ENCODE results near the gene PTPRE.

Gene PTPRE

DNA sequence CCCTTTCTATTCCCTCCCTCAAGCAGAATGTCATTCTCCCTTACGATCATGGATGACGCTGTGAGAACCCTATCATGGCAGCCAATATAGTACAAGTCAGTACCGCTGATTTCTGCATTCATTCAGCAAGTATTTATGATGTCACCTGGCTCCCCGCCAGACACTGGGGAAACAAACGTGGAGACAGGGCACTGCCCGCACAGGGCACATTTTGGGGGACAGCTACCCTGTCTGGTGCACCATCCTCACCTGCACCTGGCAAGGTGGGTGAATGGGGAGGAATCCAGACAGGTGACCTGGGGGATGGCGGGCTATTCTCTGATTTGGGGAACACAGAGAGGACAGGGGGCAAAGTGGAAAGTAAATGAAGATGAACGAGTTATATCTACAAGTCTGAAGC, 190.9 kb downstream of the PTPRE start:
- H3K4me1 ChIP-seq (ENCODE audit: control insufficient read depth, insufficient read depth, low read length): no peaks in the 10 kb centered on the region
- H3K27ac ChIP-seq (ENCODE audit: low read length): no peak overlapping the region
- no peaks in the 10 kb centered on the region for H3K9me3 ChIP-seq (ENCODE audit: control insufficient read depth, insufficient read depth, low read length)
- H3K27me3 ChIP-seq (ENCODE audit: control insufficient read depth, insufficient read depth, low read length): no peaks in the 10 kb centered on the region
- WGBS (ENCODE audit: insufficient coverage, insufficient read length): no CpG with 5 or more reads among the region's 8 CpGs
- H3K36me3 ChIP-seq (ENCODE audit: control insufficient read depth, insufficient read depth, low read length): peaks cover 26% of the 10 kb centered on the region
- no peak for DNase-seq (ENCODE audit: low read depth, low spot score)
- H3K4me3 ChIP-seq (ENCODE audit: low read length): no peak overlapping the region

- Histone ChIP-seq H3K4me3 (ENCODE audit: low read length) (no peak overlapping the region), H3K4me1 (ENCODE audit: control insufficient read depth, insufficient read depth, low read length) (no peaks in the 10 kb centered on the region), H3K9me3 (ENCODE audit: control insufficient read depth, insufficient read depth, low read length) (no peaks in the 10 kb centered on the region), H3K27ac (ENCODE audit: low read length) (no peak overlapping the region), H3K27me3 (ENCODE audit: control insufficient read depth, insufficient read depth, low read length) (no peaks in the 10 kb centered on the region), H3K36me3 (ENCODE audit: control insufficient read depth, insufficient read depth, low read length) (peaks cover 30% of the 10 kb centered on the region)
- no peak for DNase-seq (ENCODE audit: low read depth, low spot score)
- WGBS (ENCODE audit: insufficient coverage, insufficient read length): no CpG with 5 or more reads among the region's 10 CpGs
Observed at GRCh38 chr10:128098631-128099030, 191.7 kb downstream of the PTPRE start.

DNA sequence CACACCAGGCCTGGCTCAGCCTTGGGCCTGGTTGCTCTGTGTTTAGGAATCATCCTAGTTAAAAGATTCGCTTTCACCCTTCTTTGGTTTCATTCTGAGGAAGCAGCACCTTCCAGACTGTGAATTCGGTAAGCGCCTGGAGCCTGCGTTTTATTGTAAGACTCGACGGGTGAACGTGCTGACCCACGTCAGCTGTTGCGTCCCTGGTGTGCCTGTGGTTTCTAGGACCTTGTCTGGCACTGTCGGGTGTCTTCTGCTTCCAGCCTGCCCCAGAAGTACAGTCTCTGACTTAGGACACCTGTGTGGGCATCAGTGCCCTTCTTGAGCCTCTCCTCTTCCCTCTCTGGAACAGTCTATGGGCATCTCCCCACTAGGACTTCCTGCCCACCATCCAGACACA, 193.0 kb downstream of the PTPRE start:
- WGBS (ENCODE audit: insufficient coverage, insufficient read length): no CpG with 5 or more reads among the region's 10 CpGs
- no peaks in the 10 kb centered on the region for H3K27me3 ChIP-seq (ENCODE audit: control insufficient read depth, insufficient read depth, low read length)
- no peaks in the 10 kb centered on the region for H3K4me1 ChIP-seq (ENCODE audit: control insufficient read depth, insufficient read depth, low read length)
- H3K9me3 ChIP-seq (ENCODE audit: control insufficient read depth, insufficient read depth, low read length): no peaks in the 10 kb centered on the region
- H3K27ac ChIP-seq (ENCODE audit: low read length): no peak overlapping the region
- no peak overlapping the region for H3K4me3 ChIP-seq (ENCODE audit: low read length)
- peaks cover 41% of the 10 kb centered on the region for H3K36me3 ChIP-seq (ENCODE audit: control insufficient read depth, insufficient read depth, low read length)
- DNase-seq (ENCODE audit: low read depth, low spot score): no peak

- H3K4me3 ChIP-seq (ENCODE audit: low read length): no peak overlapping the region
- WGBS (ENCODE audit: insufficient coverage, insufficient read length): no CpG with 5 or more reads among the region's 1 CpG
- DNase-seq (ENCODE audit: low read depth, low spot score): no peak
- no peak overlapping the region for H3K27ac ChIP-seq (ENCODE audit: low read length)
- H3K27me3 ChIP-seq (ENCODE audit: control insufficient read depth, insufficient read depth, low read length): no peaks in the 10 kb centered on the region
- H3K36me3 ChIP-seq (ENCODE audit: control insufficient read depth, insufficient read depth, low read length): peaks cover 59% of the 10 kb centered on the region
- no peaks in the 10 kb centered on the region for H3K9me3 ChIP-seq (ENCODE audit: control insufficient read depth, insufficient read depth, low read length)
- no peaks in the 10 kb centered on the region for H3K4me1 ChIP-seq (ENCODE audit: control insufficient read depth, insufficient read depth, low read length)
Observed at GRCh38 chr10:128101901-128102300, 195.0 kb downstream of the PTPRE start.

GRCh38 chr10:128102480-128103228, 195.8 kb downstream of the PTPRE start:
- Histone ChIP-seq H3K4me1 (ENCODE audit: control insufficient read depth, insufficient read depth, low read length) (no peaks in the 10 kb centered on the region), H3K36me3 (ENCODE audit: control insufficient read depth, insufficient read depth, low read length) (peaks cover 63% of the 10 kb centered on the region), H3K27me3 (ENCODE audit: control insufficient read depth, insufficient read depth, low read length) (no peaks in the 10 kb centered on the region), H3K9me3 (ENCODE audit: control insufficient read depth, insufficient read depth, low read length) (no peaks in the 10 kb centered on the region), H3K27ac (ENCODE audit: low read length) (no peak overlapping the region), H3K4me3 (ENCODE audit: low read length) (no peak overlapping the region)
- no peak for DNase-seq (ENCODE audit: low read depth, low spot score)
- no CpG with 5 or more reads among the region's 19 CpGs for WGBS (ENCODE audit: insufficient coverage, insufficient read length)

GRCh38 chr10:128103229-128103714, 196.4 kb downstream of the PTPRE start:
- H3K27me3 ChIP-seq (ENCODE audit: control insufficient read depth, insufficient read depth, low read length): no peaks in the 10 kb centered on the region
- H3K4me1 ChIP-seq (ENCODE audit: control insufficient read depth, insufficient read depth, low read length): no peaks in the 10 kb centered on the region
- H3K4me3 ChIP-seq (ENCODE audit: low read length): no peak overlapping the region
- H3K36me3 ChIP-seq (ENCODE audit: control insufficient read depth, insufficient read depth, low read length): peaks cover 64% of the 10 kb centered on the region
- WGBS (ENCODE audit: insufficient coverage, insufficient read length): no CpG with 5 or more reads among the region's 8 CpGs
- H3K9me3 ChIP-seq (ENCODE audit: control insufficient read depth, insufficient read depth, low read length): no peaks in the 10 kb centered on the region
- no peak for DNase-seq (ENCODE audit: low read depth, low spot score)
- no peak overlapping the region for H3K27ac ChIP-seq (ENCODE audit: low read length)

GRCh38 chr10:128105383-128105782, 198.5 kb downstream of the PTPRE start:
- WGBS (ENCODE audit: insufficient coverage, insufficient read length): no CpG with 5 or more reads among the region's 4 CpGs
- H3K9me3 ChIP-seq (ENCODE audit: control insufficient read depth, insufficient read depth, low read length): no peaks in the 10 kb centered on the region
- no peak for DNase-seq (ENCODE audit: low read depth, low spot score)
- no peak overlapping the region for H3K27ac ChIP-seq (ENCODE audit: low read length)
- H3K27me3 ChIP-seq (ENCODE audit: control insufficient read depth, insufficient read depth, low read length): no peaks in the 10 kb centered on the region
- H3K36me3 ChIP-seq (ENCODE audit: control insufficient read depth, insufficient read depth, low read length): peaks cover 67% of the 10 kb centered on the region
- no peak overlapping the region for H3K4me3 ChIP-seq (ENCODE audit: low read length)
- no peaks in the 10 kb centered on the region for H3K4me1 ChIP-seq (ENCODE audit: control insufficient read depth, insufficient read depth, low read length)

DNA sequence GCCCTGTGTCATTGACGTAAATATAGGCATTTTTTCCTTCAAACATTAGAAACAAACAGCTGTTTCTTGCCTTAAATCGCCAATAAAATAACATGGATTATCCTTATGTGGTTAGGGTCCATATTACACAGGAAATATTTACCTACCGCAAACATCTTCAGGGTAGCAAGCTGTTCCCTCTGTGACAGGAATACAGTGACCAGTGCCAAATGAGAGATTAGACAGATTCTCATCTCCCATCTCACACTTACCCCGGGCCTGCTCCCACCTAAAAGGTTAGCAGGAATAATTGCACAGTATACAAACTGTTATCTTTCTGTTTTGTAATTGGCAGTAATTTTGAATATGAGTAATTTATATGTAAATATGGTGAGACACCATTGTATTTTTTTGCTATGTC, 202.8 kb downstream of the PTPRE start:
- WGBS (ENCODE audit: insufficient coverage, insufficient read length): no CpG with 5 or more reads among the region's 4 CpGs
- Histone ChIP-seq H3K9me3 (ENCODE audit: control insufficient read depth, insufficient read depth, low read length) (no peaks in the 10 kb centered on the region), H3K4me1 (ENCODE audit: control insufficient read depth, insufficient read depth, low read length) (no peaks in the 10 kb centered on the region), H3K36me3 (ENCODE audit: control insufficient read depth, insufficient read depth, low read length) (peaks cover 75% of the 10 kb centered on the region), H3K4me3 (ENCODE audit: low read length) (no peak overlapping the region), H3K27me3 (ENCODE audit: control insufficient read depth, insufficient read depth, low read length) (no peaks in the 10 kb centered on the region), H3K27ac (ENCODE audit: low read length) (no peak overlapping the region)
- no peak for DNase-seq (ENCODE audit: low read depth, low spot score)

- WGBS (ENCODE audit: insufficient coverage, insufficient read length): no CpG with 5 or more reads among the region's 3 CpGs
Observed at GRCh38 chr10:128110339-128110738, 203.4 kb downstream of the PTPRE start.

DNA sequence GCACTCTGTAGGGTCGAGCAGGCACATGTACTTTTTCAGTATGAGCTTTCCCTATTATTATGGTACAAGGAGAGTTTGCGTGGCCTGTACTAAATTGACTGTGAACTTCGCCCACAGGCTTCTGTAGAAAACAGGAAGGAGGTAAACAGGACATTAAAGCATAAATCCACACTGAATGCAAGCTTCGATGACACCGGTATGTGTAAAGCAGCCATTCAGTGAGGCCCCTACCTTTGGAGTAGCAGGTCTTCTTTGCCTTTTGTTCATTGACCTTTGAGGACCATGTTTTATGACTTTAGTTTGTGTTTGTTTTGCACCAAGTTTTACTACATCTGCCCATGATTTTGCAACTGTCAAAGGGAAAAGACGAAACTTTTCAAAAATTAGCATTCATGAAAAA, 204.8 kb downstream of the PTPRE start:
- Histone ChIP-seq H3K27me3 (ENCODE audit: control insufficient read depth, insufficient read depth, low read length) (no peaks in the 10 kb centered on the region), H3K36me3 (ENCODE audit: control insufficient read depth, insufficient read depth, low read length) (peaks cover 64% of the 10 kb centered on the region), H3K4me1 (ENCODE audit: control insufficient read depth, insufficient read depth, low read length) (no peaks in the 10 kb centered on the region), H3K9me3 (ENCODE audit: control insufficient read depth, insufficient read depth, low read length) (no peaks in the 10 kb centered on the region), H3K27ac (ENCODE audit: low read length) (no peak overlapping the region), H3K4me3 (ENCODE audit: low read length) (no peak overlapping the region)
- no CpG with 5 or more reads among the region's 6 CpGs for WGBS (ENCODE audit: insufficient coverage, insufficient read length)
- no peak for DNase-seq (ENCODE audit: low read depth, low spot score)

More at GRCh38 chr10:128110339-128110738, 203.4 kb downstream of the PTPRE start:
- no peak overlapping the region for H3K4me3 ChIP-seq (ENCODE audit: low read length)
- H3K9me3 ChIP-seq (ENCODE audit: control insufficient read depth, insufficient read depth, low read length): no peaks in the 10 kb centered on the region
- H3K27ac ChIP-seq (ENCODE audit: low read length): no peak overlapping the region
- H3K36me3 ChIP-seq (ENCODE audit: control insufficient read depth, insufficient read depth, low read length): peaks cover 71% of the 10 kb centered on the region
- no peaks in the 10 kb centered on the region for H3K4me1 ChIP-seq (ENCODE audit: control insufficient read depth, insufficient read depth, low read length)
- DNase-seq (ENCODE audit: low read depth, low spot score): no peak
- H3K27me3 ChIP-seq (ENCODE audit: control insufficient read depth, insufficient read depth, low read length): no peaks in the 10 kb centered on the region

DNA sequence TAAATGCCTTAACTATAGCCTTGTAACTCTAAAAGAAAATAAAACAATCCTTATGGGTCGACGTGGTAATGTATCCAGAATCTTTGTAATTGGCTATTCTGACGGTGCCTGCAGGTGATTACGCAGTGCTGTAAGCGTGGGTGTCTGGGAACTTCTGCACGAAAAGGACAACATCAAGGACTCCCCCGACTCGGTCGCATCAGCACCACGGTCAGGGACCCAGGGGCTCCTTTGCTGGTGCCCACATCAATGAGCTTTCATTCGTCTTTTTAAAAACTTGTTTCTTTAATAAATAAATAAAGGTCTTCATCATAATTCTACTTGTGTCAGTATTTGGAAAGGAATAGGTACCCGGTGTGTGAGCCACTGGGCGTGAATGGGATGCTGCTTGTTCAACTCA, 206.1 kb downstream of the PTPRE start:
- Histone ChIP-seq H3K4me1 (ENCODE audit: control insufficient read depth, insufficient read depth, low read length) (no peaks in the 10 kb centered on the region), H3K4me3 (ENCODE audit: low read length) (no peak overlapping the region), H3K36me3 (ENCODE audit: control insufficient read depth, insufficient read depth, low read length) (peaks cover 52% of the 10 kb centered on the region), H3K9me3 (ENCODE audit: control insufficient read depth, insufficient read depth, low read length) (no peaks in the 10 kb centered on the region), H3K27ac (ENCODE audit: low read length) (no peak overlapping the region), H3K27me3 (ENCODE audit: control insufficient read depth, insufficient read depth, low read length) (no peaks in the 10 kb centered on the region)
- no CpG with 5 or more reads among the region's 13 CpGs for WGBS (ENCODE audit: insufficient coverage, insufficient read length)
- no peak for DNase-seq (ENCODE audit: low read depth, low spot score)

Data from iPS DF 6.9 (cell line).